ENCODE results near the gene MTF1.

GRCh38 chr1:37867784-37868183 is 8.4 kb upstream of the MTF1 start:
- TF ChIP-seq, protein P1, sequence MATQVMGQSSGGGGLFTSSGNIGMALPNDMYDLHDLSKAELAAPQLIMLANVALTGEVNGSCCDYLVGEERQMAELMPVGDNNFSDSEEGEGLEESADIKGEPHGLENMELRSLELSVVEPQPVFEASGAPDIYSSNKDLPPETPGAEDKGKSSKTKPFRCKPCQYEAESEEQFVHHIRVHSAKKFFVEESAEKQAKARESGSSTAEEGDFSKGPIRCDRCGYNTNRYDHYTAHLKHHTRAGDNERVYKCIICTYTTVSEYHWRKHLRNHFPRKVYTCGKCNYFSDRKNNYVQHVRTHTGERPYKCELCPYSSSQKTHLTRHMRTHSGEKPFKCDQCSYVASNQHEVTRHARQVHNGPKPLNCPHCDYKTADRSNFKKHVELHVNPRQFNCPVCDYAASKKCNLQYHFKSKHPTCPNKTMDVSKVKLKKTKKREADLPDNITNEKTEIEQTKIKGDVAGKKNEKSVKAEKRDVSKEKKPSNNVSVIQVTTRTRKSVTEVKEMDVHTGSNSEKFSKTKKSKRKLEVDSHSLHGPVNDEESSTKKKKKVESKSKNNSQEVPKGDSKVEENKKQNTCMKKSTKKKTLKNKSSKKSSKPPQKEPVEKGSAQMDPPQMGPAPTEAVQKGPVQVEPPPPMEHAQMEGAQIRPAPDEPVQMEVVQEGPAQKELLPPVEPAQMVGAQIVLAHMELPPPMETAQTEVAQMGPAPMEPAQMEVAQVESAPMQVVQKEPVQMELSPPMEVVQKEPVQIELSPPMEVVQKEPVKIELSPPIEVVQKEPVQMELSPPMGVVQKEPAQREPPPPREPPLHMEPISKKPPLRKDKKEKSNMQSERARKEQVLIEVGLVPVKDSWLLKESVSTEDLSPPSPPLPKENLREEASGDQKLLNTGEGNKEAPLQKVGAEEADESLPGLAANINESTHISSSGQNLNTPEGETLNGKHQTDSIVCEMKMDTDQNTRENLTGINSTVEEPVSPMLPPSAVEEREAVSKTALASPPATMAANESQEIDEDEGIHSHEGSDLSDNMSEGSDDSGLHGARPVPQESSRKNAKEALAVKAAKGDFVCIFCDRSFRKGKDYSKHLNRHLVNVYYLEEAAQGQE (IDR thresholded peaks at IDR 0.05; ENCODE audit: low read depth): no peak
- TF ChIP-seq FOXM1 (IDR thresholded peaks at IDR 0.05; ENCODE audit: borderline replicate concordance, low read depth): no peak
- no peak for TF ChIP-seq CEBPB (IDR thresholded peaks at IDR 0.05)
- no peak for TF ChIP-seq MAX (IDR thresholded peaks at IDR 0.05)
